GM18507 (cell line): ENCODE data around the gene SCAMP3.
A peak's percentile ranks its signal among the peaks of the same experiment; 100 is the strongest.
"Not testable (repeated sequence)": the region's sequence is repeated elsewhere in the genome, so short reads cannot be mapped to it uniquely, and the experiment has no call there.

ENCODE experiments used
- DNase-seq: peaks from one replicate; pipeline ENCODE4 v3.0.0; 2011; ENCODE audit warnings: low read depth; ENCODE audit not compliant: insufficient read length; ENCODE audit errors: extremely low spot score
- FAIRE-seq: peaks from 2 replicates; lab custom pipeline; 2011; peaks lifted over from hg19 to GRCh38; lab: Jason Lieb, UNC

SCAMP3 gene

GRCh38 chr1:155261852-155262673 is at the start of gene SCAMP3:
Gene SCAMP3, minus strand, starts transcription at chr1:155262360. Its CDS starts 209 bp downstream, at chr1:155262151.
- DNase-seq (peak; percentile 93), FAIRE-seq (peak; percentile 96)

DNA sequence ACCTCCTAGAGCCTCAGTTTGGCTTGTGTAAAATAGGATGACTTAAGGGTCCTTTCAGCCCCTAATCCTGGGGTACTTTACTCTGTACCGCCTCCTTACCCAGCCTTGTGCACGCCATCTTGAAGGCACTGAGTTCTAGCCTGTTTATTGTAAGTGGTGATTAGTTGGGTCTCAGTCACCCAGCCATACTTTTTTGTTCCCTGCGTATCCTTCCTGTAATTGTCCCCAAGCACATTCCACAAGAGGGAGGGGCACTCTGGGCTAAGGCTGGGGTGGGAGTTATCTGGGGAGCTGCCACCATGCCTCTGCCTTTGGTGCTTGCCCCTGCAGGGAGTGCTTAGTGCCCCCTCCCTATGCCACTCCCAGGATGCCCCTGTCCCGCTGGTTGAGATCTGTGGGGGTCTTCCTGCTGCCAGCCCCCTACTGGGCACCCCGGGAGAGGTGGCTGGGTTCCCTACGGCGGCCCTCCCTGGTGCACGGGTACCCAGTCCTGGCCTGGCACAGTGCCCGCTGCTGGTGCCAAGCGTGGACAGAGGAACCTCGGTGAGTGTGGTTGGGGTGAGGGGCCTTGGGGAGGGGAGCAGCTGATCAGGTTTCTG is 47.4 kb upstream of the SCAMP3 start:
- FAIRE-seq: no peak

DNA sequence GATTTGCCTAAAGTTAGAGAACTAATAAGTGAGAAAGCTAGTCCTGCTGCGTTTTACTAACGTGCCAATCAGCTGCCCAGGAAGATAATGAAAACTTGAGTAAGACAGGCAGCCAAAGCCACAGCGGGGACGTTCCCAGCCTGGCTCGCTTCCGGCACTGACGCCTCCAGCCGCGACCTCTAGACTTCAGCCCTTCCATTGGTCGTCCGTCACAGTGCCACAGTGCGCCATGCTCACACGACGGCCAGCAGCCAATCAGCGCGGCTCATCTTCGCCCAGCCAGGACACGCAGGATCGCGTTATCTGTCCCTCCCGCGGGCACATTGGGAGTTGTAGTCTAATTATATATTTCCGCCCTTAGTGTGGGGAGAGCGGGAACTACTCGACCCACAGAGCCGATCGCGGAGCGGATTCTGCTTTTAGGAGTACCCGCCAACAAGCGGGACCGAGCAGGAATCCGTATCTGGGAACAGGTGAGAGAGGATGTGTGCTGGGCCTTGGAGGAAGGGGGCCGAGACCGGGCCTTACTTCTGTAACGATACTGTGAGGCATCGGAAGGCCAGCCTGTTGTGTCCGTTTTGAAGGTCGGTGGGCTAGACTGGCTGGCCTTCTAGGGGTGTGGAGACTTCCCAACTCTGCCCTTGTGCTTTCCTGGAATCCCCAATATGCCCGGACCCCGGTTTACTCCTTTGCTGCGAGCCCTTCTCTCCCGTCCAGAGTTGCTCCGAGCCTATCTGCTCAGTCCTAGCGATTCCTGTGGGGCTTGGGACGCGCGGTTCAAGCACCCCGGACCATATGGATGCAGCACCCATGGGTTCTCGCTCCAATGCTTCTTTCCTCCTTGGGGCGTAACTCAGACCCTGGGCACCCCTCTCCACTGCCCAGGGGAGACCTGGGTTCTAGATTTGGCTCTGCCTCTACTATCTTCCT is 46.6 kb upstream of the SCAMP3 start, which contains the start of gene FDPS:
Gene FDPS (plus strand): TSS at position 374 of the 930 bp plus-strand sequence. CDS start 924 bp downstream, outside the sequence.
- DNase-seq: peak; percentile 92
- FAIRE-seq: peak; percentile 98

More for the DNA sequence above, 47.4 kb upstream of the SCAMP3 start:
- no peak for DNase-seq

DNA sequence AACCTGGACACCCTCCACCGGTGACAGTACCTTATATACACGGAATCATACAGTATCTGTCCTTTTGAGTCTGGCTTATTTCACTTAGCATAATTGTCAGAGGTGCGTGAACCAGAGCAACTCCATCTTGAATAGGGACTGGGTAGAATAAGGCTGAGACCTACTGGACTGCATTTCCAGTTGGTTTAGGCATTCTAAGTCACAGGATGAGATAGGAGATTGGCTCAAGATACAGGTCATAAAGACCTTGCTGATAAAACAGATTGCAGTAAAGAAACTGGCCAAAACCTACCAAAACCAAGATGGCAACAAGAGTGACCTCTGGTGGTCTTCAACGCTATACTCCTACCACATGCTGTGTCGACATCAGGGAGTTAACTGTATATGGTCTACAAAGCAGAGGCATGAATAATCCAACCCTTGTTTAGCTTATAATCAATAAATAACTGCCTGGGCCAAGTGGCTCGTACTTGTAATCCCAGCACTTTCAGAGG is 45.1 kb upstream of the SCAMP3 start:
- FAIRE-seq: no peak
- no peak for DNase-seq

DNA sequence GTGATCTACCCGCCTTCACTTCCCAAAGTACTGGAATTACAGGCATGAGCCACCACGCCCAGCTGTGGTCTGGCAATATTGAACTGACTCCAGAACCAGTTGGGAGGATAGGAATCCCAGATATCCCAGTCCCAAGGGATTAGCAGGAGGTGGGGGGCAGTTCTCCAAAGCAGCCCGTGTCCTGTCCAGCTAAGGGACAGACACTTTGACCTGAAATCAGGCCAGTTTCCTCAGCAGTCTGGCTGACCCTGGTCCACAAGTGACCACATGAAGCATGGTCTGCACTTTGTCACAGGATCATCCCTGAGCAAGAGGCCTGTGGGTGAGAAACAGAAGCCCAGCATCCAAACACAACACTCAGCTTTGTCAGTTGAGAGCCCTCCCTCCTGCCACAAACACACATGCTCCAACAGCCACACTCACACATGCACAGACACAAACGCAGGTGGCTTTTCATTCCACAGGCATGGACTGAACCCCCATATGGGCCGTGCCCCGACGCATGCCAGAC is 43.8 kb upstream of the SCAMP3 start:
- DNase-seq (no peak), FAIRE-seq (no peak)

GRCh38 chr1:155304558-155305063 is 42.5 kb upstream of the SCAMP3 start:
- peak; percentile 88 for FAIRE-seq
- DNase-seq: peak; percentile 42

DNA sequence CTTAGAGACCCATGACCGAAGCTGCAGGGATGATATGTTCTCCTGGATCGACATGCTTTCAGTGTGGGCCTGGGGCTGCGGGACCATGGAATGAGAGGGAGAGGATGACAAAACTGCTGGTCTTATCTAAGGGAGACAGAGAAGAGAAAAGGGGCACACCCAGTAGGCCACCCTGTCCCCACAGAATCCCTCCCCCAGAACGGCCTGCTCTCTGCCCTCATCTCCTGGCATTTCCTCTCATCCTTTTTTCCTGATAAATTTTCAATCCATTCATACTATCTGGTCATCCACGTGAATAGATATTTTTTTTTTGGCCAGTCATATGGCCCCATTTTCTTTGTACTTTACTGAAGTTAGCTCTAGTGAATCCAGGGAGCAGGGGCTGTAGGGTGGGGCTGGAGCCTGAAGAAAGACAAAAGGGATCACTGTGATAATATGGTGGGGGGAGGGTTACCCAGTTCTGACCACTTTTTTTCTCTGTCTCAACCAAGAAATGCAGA is 39.2 kb upstream of the SCAMP3 start, which contains the start of gene PKLR:
Gene PKLR (minus strand): TSS at position 97 of the 500 bp plus-strand sequence. CDS start 43 bp downstream, at position 54.
- FAIRE-seq (no peak), DNase-seq (no peak)

DNA sequence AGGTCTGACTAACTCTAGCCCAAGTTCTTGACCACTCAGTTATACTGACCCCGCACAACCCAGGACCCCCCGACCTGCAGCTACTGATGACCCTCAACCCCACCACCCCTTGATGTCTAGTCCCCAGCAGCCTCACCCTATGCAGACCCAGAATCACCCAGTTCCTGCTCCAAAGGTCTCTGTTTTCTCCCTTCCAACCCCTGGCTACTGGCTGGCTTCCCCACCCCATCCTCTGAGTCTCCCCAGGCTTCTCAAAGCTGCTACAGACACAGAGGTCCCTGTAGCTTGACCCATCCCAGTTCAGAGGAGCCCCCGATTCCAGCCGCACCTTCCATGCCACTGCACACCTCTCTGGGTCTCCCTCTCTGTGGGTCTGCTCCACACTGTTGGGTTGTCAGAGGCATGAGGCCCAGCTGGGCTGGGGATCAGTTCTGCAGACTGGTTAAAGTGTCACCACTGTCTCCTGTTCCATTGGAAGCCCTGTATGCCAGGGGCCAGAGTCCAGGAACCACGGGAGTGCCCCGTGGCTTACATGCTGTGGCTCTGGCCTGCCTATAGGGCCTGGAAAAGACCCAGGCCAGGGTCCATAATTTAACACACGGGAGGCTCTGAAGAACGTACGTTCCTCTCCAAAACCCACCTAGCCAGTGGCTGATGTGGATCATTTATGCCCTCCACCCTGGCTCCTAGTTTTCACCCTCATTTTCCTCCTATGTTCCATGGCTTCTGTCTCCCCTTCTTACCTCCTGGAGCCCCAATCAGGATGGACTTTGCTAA is 38.6 kb upstream of the SCAMP3 start:
- no peak for FAIRE-seq
- no peak for DNase-seq

DNA sequence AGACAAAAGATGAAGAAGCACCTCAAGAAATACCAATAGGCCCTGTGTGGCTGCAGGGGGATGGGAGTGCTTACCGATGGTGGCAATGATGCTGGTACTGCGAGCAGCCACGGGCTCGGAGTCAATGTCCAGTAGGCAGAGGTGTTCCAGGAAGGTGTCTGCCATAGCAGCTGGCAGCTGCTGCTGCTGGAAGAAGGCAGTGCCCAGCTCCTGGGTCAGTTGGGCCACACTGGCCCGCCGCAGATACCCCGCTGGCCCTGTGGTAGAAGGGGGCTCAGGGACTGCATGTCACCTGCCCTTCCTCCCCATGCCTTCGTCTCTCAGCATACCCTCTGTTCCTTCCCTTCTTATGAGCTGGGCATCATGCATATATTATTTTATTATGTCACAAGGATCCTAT is 37.9 kb upstream of the SCAMP3 start:
- FAIRE-seq (no peak), DNase-seq (no peak)

DNA sequence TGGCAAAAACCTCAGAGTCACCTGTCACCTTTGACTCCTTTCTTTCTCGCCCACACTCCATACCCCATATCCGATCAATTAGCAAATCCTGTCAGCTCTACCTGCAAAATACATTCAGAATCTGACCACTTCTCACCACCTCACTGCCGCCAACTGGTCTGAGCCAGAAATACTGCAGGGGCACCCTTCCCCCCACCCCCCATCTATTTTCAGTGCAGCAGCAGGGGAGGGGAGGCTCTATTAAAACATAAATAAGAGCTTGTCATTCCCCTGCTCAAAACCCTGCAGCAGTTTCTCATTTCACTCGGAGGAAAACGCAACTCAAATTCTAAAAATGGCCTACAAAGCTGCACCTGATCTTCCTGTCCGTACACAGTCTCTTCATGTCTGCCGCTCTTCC is 35.2 kb upstream of the SCAMP3 start:
- peak; percentile 12 for FAIRE-seq
- DNase-seq: no peak

DNA sequence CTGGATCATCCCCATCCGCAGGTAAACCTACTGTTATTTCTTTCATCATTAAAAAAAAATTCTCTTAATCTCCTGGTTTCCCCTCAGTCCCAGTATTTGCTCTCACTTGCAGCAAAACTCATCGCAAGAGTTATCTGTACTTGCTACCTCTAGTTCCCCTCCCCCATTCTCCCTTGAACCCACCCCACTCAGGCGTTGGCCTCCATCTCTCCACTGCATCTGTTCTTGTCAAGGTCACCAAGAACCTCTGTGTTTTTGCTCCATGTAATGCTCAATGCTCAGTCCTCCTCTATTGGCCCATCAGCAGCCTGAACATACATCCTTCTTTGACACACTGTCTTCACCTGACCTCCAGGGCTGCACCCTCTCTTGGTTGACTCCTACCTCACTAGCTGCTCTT is 34.5 kb upstream of the SCAMP3 start:
- FAIRE-seq (no peak), DNase-seq (no peak)

GRCh38 chr1:155295942-155296267 is 33.7 kb upstream of the SCAMP3 start:
- no peak for DNase-seq
- no peak for FAIRE-seq

- no peak for FAIRE-seq
Measured at GRCh38 chr1:155295183-155295941, 33.2 kb upstream of the SCAMP3 start.

DNA sequence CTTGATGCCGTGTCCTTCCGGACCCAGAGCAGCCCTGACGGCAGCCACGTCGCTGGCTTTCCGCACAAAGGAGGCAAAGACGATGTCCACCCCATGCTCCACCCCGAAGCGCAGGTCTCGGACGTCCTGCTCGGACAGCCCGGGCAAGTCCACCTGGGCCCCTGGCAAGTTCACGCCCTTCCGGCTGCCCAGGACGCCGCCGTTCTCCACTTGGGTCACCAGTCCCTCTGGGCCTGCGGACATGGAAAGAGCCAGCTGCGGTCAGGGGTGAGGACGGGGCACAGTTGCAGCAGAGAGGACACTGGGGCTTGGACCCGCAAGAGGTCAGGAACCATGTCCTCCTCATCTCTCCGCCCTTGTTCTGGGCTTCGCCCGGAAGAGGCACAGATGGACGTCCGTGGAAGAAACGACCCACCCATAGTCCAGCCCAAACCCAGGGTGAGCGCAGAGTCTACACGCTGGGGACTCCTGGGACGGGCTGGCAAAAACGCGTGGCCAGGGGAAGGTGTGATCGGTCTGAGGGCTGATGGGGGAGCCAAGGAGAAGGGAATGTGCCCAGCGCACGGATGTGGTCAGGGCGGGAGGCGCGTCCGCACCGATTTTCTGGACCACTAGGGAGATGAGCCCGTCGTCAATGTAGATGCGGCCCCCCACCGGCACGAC is 32.5 kb upstream of the SCAMP3 start:
- DNase-seq (no peak), FAIRE-seq (no peak)

More at GRCh38 chr1:155295183-155295941, 33.2 kb upstream of the SCAMP3 start:
- DNase-seq: no peak

DNA sequence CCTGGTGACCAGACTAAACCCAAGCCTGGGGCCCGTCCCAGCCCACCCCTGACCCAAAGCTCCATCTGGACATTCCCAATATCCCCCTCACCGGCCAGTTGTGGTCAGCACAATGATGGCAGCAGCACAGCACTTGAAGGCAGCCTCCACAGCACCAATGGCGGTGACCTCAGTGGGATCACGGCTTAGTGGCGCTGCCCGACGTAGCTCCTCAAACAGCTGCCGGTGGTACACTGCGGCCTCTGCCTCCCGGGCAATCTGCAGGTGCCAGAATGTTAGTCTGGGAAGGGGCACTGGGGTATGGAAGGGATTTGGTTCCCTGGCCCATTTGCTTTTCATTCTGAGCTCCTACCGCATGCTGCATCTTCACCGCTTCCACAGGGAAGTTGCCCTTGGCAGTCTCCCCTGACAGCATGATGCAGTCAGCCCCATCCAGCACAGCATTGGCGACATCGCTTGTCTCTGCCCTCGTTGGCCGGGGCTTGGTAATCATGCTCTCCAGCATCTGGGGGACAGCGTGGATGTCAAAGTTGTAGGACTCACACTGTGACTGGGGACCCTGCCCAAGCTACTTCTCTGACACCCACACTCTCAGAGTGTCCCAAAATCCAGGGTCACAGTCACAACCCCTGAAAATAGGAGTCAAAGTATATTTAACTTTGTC is 31.1 kb upstream of the SCAMP3 start:
- FAIRE-seq (no peak), DNase-seq (no peak)

DNA sequence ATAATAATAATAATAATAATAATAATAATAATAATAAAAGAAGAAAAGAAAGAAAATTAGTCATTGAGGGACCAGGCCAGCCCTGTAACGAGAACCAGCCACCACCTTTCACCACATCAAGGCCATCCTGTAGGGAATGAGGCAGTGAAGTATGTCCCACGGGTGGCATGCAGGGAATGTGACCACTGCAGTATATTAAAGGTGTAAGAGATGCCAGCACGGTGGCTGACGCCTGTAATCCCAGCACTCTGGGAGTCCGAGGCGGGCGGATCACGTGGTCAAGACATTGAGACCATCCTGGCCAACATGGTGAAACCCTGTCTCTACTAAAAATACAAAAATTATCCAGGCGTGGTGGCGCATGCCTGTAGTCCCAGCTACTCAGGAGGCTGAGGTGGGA is 28.8 kb upstream of the SCAMP3 start:
- DNase-seq, FAIRE-seq: not testable (repeated sequence)
